HG03520 (cell line): ENCODE measurements around the gene TBX10.
"Not testable (repeated sequence)": the region's sequence is repeated elsewhere in the genome, so short reads cannot be mapped to it uniquely, and the experiment has no call there.

Experiments
- ATAC-seq: cut with Tn5 transposase; IDR thresholded peaks from one replicate; pipeline ENCODE4 v1.9.1; 2021; ENCODE audit warnings: mild to moderate bottlenecking, moderate library complexity; ENCODE audit not compliant: unreplicated experiment

Gene TBX10

DNA sequence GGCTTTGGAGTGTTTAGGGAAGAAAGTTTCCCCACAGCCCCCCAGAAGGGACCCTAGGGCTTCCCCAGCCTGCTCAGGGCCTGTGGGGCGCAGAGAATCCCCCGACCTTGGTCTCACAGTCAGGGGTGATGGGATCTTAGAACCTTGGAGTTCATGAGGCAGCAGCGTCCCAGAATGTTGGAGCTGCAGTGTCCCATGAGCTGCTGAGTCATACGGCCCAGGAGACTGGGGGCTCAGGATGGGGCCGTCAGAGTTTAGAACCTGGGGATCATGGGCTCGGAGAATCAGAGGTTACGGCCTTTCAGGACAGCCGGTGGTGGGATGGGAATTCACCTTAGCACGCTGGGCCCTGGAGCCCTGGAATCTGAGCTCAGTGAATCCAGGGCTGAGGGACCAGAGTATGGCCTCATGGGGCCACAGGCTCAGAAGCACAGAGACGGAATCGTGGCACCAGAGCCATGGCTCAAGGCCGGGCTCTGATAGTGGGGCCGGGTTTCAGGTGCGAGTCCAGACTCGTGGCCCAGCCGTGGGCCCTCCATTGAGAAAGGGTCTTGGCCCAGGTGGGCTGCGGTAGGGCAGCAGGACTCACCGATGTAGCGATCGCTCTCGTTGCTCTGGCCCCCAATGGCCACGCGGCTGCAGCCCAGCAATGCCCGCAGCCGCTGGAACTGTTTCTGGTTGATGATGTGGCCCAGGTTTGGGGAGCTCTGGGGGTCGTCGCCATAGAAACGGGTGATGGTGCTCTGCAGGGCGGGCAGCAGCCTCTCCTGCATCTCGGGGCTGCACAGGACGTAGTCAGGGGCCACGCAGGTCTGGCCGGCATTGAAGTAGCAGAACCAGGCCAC lies 25.4 kb upstream of the TBX10 start:
- no peak for ATAC-seq

- ATAC-seq = no peak
These were observed 24.6 kb upstream of the TBX10 start for GRCh38 chr11:67664213-67664585.

- ATAC-seq = no peak
These were observed 24.1 kb upstream of the TBX10 start for GRCh38 chr11:67663532-67664212.

GRCh38 chr11:67662835-67663531 lies 23.4 kb upstream of the TBX10 start:
- ATAC-seq = no peak

GRCh38 chr11:67662142-67662834 lies 22.7 kb upstream of the TBX10 start:
- ATAC-seq = no peak

DNA sequence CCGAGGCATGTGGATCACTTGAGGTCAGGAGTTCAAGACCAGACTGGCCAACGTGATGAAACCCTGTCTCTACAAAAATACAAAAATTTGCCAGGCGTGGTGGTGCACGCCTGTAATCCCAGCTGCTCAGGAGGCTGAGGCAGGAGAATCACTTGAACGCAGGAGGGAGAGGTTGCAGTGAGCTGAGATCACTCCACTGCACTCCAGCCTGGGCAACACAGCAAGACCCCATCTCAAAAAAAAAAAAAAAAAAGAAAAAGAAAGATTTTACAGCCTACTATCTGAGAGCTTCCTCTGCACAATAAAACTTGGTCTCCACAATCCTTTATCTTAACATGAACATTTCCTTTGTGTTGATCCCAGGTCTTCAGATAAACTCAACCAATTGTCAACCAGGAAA lies 21.2 kb upstream of the TBX10 start:
- not testable (repeated sequence) for ATAC-seq

DNA sequence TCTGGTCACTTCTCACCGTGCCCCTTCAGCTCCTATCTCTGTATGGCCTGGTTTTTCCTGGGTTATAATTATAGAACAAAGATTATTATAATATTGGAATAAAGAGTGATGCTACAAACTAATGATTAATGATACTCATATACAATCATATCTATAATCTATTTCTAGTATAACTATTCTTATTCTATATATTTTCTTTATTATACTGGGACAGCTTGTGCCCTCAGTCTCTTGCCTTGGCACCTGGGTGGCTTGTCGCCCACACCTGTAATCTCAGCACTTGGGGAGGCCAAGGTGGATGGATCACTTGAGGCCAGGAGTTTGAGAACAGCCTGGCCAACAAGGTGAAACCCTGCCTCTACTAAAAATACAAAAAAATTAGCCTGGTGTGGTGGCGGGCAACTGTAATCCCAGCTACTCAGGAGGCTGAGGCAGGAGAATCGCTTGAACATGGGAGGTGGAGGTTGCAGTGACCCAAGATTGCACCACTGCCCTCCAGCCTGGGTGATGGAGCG lies 20.1 kb upstream of the TBX10 start:
- not testable (repeated sequence) for ATAC-seq

DNA sequence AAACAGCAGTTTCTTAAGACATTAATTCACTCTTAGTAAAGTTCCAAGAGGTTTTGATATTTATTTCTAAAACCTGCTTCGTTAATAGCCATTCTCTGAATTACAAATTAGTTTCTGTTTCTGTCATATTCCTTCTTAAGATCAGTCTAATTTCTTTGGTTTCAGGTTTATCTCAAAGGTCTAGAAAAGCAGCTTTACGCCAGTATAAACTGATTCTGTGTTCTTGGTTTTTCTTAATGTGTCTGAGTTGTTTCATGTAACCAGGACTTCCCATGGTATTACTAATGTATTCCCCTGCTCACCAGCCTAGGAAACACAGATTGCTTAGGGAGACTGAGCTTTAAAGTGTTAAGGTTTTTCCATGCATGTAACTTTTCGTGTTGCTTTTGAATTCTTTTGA lies 17.7 kb upstream of the TBX10 start:
- ATAC-seq = no peak

GRCh38 chr11:67656278-67656922 lies 16.8 kb upstream of the TBX10 start:
- no peak for ATAC-seq

- no peak for ATAC-seq
These were observed 14.7 kb upstream of the TBX10 start for GRCh38 chr11:67654225-67654624.

DNA sequence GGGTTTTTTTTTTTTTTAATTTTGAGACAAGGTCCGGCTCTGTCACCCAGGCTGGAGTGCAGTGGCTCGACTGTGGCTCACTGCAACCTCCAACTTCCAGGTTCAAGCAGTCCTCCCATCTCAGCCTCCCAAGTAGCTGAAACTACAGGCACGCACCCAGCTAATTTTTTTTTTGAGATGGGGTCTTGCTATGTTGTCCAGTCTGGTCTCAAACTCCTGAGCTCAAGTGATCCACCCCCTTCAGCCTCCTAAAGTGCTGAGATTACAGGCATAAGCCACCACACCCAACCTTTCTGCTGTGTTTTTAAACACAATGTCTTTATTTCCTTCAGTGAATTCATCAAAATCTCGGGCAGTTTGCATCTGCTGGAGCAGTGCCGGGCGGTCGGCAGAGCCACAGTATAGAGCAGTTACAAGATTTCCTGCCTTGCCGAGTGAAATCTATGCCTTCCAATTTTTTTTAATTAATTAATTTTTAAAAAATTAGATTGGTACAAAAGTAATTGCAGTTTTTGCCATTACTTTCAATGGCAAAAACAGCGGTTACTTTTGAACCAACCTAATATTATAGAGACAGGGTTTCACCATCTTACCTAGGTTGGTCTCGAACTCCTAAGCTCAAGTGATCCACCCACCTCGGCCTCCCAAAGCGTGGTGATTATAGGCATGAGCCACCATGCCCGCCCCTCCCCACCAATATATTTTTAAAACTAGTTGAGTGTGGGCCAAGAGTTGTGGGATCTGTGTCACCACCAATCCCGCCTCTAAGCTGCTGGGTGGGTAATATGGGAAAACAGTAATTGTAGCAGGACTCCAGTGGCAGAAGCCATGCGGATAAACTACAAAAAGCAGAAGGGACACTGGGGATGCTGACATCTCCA lies 13.6 kb upstream of the TBX10 start:
- no peak for ATAC-seq

- ATAC-seq = no peak
These were observed 12.6 kb upstream of the TBX10 start for GRCh38 chr11:67651976-67652781.

DNA sequence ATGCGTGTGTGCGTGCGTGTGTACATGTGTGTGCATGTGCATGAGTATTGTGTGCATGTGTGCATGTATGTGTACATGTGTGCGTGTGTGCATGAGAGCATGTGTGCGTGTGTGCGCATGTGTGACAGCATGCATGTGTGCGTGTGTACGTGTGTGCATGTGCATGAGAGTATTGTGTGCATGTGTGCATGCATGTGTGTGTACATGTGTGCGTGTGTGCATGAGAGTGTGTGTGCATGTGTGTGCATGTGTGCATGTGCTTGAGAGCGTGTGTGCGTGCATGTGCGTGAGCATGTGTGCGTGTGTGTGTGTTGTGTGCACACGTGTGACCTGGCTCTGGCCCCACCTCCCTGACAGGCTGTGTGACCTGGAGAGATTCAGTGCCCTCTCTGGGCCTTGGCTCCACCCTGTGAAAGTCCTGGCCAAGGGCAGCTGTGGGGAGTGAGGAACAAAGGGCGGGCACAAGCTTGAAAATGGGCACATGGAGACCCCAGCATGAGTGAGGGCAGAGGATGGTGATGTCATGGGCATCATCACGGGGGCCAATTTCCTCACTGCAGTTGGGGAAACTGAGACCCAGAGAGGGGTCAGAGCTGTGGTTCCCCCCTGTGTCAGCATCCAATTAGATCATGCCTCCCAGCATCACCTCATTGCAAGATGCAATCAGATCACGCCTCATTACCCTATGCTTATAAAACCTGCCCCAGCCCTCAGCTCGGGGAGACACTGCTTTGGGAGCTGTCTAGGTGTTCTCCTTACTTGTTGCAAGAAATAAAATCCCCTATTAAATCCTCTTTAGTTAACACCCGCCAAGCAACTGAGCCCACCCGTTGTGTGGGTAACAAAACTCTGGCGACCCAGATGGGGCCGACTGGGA lies 10.3 kb upstream of the TBX10 start:
- ATAC-seq = no peak

- ATAC-seq = peak; percentile 1
These were observed 9.4 kb upstream of the TBX10 start for GRCh38 chr11:67648796-67649613.

DNA sequence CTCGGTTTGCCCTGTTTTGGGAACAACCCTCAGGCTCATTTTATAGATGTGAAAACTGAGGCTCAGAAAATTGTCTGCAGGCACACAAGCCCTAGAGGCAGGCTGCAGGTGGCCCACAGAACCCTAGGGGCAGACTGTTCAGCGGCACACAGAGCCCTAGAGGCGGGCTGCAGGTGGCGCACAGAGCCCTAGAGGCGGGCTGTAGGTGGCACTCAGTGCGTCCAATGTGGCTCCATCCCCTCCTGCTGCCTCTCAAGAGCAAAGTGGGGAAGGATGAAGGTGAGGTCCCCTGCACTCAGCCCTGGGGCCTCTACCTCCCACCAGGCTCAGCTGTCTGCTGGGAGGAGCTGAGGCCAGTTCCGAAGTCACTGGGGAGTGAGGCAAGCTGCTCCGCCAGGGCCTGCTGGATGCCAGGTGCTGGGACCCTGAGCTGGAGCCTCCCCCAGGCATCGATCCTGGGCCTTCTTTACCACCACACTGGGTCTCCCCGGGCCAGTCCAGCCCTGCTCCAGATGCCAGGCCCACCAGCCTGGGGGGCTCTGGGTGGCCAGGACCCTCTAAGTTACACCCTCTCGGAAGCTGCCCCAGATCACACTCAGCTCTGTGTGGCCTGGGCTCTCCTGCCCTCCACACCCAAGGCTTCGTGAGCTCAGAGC lies 8.7 kb upstream of the TBX10 start:
- ATAC-seq = peak; percentile 52

GRCh38 chr11:67647471-67647870 lies 7.9 kb upstream of the TBX10 start:
- ATAC-seq = no peak
